Renal pelvis (tissue), 4 donors: Measurements from ENCODE around the gene TBL1XR1. TPM values are rescaled to one million over a fixed set of nuclear protein-coding genes. Genes with fewer than 3 reads are reported as not detected.
"Not testable (repeated sequence)": the region's sequence is repeated elsewhere in the genome, so short reads cannot be mapped to it uniquely, and the experiment has no call there.

Experiments used
- DNase-seq: peaks from one replicate; pipeline ENCODE4 v3.0.0-alpha.2; 2013
- polyA plus RNA-seq, 3 donors: library from polyadenylated mRNA; unstranded; fragments of 120-200 nt; gene quantifications; one replicate each; pipeline ENCODE4 v1.2.1, GENCODE V29; 2013; ENCODE audit not compliant: insufficient read length in 3 of 3

TBL1XR1 gene
- polyA plus RNA-seq, 3 donors: 118 to 155 (median 149) TPM

DNA sequence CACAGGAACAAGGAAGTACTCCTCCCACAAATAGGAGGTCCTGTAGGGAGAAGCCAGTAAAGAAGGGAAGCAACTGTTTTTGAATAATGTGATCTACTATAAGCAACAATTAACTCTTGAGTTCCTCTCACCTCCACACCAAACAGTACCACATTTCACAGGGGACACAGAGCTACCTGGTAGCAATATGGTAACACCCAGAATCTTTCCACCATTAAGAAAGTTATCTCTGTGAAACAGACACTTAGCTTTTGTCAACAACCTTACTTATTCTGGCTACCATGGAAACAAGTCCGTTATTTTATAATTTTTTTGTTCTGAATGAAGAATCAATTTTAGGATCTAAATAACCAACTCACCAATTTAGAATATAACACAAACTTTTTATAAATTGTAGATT is 49.5 kb downstream of the TBL1XR1 start:
- no peak for DNase-seq

DNA sequence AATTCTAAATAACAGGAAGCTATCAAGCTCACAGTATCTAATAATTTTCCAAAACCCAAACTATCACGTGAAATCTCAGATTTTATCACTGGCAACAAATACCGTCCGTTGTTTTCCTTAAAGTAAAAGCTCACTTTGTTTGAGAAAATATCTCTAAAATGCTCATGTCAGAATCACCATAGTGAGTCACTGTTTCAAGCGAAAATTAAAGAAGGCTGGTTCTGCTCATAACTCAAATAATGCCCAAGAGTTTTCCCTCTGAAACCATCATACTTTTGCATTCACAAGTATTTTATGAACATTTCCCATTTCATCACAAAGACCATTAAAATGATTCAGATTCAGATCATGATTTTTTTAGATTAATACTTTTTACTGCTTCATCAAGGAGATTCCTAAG is 50.6 kb downstream of the TBL1XR1 start:
- no peak for DNase-seq

DNA sequence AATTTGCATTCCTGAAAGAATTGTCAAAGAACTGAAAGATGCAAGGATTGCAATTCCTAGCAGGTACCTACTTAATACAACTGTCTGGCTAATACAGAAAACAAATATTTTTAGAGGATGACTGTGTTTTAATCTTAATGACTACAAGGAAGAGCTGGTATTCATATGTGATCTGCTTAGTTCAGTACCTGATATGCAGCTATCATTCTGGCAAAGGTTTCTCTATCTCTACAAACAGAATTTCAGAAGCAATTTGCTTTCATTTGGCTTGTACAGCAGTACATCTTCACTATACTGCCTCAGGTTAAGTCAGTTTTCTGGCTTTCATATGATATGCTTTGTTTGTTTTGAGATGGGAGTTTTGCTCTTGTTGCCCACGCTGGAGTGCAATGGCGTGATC is 51.3 kb downstream of the TBL1XR1 start:
- no peak for DNase-seq

DNA sequence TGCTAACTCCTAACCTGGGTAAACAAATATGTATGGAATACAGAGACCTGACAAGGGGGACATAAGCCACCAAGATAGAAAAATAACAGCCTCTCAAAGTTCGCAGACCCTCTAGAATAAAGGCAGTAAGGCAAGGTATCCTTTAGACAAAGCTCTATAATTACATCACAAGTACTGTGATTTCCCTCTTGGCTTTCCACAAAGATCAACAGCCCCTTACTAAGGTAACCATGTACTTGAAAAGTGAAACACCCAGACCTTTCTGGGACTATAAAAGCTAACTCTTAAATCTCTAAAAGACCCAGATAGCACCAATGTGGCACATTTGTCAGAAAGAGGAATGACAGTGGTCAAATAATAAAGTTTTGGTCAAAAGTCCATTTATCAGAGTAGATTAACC is 51.9 kb downstream of the TBL1XR1 start:
- DNase-seq: no peak

DNA sequence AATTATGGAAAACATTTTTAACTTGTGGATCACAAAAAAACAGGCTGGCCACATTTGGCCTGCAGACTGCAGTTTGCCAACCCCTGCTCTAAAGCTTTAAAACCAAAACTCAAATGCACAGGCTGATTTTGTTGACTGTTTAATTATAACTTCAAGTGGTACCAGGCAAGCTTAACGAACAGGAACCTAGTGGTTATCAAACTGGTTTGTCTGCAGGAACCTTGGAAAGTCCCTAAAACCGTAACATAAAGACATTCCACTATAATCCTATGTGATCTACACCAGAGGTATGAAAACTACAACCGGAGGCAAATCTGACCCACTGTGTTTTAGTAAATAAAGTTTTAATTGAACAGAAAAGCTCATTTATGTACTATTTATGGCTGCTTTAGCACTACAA is 52.4 kb downstream of the TBL1XR1 start:
- no peak for DNase-seq

DNA sequence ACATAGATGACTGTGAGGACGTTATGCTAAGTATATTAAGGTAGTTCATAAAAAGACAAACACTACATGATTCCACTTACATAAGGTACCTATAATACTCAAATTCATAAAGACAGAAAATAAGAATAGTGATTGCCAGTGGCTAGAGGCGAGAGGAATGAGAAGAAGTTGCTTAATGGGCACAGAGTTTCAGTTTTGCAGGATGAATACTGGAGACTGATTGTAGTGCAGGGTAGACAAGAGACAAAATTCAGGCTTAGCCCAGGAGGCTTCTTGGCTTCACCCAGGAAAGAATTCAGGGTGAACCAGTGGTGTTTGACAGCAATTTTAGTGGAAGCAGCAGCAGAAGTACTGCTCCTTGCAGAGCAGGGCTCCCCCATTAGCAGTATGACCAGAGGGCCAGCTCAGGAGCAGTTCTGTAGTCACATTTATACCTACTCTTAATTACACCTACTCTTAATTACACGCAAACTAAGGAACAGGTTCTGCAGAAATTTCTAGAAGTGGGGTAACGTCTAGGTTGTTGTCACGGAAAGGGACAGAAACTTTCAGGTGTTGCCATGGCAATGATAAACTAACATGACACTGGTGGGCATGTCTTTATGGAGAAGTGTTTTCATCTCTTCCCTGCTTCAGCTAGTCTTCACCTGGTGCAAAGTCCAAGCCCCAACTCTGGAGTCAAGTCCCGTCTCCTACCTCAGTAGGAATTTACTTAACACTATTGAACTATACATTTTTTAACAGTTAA is 55.2 kb downstream of the TBL1XR1 start:
- no peak for DNase-seq

DNA sequence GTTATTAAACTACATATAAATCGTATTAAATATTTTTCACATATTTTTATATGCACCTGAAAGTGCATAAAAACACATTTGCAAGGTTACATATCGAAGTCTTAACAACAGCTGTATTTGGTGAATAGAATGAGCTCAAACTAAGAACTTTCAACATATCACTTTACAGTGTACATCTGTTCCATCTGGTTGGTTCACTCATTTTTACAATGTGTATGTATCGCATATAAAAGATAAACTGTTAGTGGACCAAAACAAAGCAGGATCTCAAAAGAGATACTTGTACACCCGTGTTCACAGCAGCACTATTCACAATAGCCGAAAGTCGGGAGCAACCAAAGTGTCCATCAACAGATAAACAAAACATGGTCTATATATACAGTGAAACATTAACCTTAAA is 55.8 kb downstream of the TBL1XR1 start:
- no peak for DNase-seq

DNA sequence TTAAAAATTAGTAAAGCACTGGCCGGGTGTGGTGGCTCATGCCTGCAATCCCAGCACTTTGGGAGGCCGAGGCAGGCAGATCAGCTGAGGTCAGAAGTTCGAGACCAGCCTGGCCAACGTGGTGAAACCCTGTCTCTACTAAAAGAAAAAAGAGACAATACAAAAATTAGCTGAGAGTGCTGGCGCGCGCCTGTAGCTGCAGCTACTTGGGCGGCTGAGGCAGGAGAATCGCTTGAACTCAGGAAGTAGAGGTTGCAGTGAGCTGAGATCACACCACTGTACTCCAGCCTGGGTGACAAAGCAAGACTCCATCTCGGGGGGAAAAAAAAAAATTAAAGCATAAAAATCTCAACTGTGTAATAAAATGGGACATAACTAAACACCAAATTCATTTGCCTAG is 58.1 kb downstream of the TBL1XR1 start:
- DNase-seq: not testable (repeated sequence)

DNA sequence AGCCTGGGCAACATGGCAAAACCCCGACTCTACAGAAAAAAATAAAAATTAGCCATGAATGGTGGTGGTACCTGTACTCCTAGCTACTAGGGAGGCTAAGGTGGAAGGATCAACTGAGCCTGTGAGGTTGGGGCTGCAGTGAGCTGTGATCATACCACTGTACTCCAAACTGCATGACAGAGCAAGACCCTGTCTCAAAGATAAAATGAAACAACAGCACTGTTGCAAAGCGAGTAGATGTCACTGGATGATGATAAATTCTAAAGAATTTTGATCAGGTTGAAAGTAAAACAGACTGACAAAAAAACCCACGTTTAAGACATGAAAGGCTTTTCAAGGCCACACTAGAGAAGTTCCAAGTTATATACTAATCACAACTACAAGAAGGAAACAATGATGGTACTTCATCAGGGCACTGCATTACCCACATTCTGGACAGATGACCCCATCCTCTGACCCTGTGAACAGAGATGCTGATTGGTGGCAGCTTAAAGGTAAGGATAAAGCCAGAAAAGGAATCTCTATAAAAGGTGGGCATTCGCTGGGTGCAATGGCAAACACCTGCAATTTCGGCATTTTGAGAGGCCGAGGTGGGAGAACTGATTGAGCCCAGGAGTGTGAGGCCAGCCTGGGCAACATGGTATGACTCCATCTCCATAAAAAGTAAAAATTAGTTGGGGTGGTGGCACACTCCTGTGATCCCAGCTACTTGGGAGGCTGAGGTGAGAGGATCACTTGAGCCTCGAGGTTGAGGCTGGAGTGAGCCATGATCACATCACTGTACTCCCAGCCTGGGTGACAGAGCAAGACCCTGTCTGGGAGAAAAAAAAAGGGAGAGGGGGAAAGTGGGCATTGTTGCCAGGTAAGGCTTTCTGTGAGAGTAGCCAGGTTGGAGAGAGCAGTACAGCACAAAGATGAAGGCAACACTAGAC is 59.2 kb downstream of the TBL1XR1 start:
- no peak for DNase-seq

DNA sequence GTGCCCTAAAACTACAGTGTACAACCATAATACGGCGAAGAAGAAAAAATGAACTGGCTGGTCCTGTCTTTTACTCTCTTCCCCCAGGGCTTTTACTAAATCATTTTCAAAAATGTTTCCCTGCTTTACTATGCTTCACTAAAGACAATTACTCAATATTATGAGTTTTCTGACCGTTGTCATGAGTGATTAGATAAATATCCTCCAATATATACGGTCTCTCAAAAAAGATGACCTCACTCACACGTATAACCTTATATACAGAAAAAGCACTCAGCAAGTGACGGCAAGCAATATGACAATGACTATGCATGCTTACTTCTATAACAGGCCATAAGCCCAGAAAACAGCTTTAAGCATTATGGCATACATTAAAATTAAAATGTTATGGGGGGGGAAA is 60.5 kb downstream of the TBL1XR1 start:
- no peak for DNase-seq

DNA sequence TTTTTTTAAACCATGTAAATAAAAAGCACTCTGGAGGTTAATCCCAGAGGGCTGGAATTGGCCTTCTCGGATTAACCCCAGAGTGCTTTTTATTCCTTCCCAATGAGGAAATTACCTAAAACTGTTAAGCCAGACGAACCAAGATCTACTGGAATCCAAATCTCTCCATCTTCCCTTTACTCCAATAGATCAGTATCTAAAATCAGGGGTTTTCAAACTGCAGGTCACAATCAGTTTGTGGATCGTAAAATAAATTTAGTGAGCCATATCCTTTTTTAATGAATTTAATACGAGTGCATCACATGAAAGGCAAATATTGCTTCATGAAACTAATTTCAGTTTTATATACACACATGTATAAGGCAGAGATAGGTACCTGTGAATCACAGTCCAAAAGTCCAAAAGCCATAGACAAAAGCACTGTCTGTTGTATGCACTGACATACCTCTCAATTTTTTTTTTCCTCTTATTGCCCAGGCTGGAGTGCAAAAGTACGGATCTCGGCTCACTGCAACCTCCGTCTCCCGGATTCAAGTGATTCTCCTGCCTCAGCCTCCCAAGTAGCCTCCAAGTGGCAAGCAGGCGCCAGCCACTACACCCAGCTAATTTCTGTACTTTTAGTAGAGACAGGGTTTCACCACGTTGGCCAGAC is 61.3 kb downstream of the TBL1XR1 start:
- DNase-seq: no peak

DNA sequence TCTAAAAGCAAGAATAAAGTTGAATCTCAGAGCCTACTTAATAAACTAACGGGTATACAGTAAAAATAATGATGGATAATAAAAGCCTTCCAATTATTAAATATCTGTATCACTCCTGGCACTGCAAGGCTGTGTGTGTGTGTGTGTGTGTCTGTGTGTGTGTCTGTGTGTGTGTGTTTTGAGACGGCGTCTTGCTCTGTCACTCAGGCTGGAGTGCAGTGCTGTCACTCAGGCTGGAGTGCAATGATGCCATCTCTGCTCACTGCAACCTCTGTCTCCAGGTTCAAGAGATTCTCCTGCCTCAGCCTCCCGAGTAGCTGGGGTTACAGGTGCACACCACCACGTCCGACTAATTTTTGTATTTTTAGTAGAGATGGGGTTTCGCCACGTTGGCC is 62.5 kb downstream of the TBL1XR1 start:
- no peak for DNase-seq

DNA sequence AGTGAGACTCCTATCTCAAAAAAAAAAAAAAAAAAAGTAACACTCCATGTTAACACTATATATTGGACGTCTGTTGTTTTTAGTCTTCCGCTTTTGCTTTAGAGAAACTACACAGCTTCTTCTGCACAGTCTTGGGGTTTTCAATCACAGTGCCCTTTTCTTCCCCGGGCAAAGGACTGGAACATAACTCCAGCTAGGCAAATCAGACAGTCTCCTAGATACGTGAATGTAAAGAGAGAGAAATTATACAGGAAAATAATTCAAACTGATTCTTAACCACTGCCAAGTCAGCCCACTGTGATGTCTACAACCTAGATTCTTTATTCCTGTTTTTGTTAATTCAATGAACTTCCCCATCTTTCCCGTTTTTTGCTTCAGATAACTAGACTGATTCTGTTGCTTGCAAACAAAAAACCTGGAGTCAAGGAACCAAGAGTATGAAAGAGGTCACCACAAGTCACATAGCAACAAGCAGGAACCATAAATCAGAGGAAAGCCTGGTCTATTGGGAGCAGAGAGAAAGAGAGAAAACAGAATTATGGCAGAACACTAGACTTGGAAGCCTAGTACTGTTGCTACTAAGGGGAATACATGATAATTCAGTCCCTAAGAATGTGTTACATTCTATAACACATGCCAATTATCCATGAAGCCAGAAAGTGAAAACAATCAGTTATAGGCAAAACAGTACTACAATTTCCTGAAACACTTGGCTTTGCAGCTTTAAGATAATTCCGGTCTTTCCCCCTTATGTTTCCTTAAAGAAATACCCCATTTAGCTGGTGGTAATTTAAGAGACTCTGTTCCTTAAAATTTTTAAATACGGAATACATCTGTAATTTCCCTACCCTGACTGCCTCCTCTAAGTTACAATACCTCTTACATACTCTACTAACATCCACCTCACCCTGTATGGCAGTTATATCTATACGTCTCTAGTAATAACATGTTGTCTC is 63.1 kb downstream of the TBL1XR1 start:
- DNase-seq: no peak

DNA sequence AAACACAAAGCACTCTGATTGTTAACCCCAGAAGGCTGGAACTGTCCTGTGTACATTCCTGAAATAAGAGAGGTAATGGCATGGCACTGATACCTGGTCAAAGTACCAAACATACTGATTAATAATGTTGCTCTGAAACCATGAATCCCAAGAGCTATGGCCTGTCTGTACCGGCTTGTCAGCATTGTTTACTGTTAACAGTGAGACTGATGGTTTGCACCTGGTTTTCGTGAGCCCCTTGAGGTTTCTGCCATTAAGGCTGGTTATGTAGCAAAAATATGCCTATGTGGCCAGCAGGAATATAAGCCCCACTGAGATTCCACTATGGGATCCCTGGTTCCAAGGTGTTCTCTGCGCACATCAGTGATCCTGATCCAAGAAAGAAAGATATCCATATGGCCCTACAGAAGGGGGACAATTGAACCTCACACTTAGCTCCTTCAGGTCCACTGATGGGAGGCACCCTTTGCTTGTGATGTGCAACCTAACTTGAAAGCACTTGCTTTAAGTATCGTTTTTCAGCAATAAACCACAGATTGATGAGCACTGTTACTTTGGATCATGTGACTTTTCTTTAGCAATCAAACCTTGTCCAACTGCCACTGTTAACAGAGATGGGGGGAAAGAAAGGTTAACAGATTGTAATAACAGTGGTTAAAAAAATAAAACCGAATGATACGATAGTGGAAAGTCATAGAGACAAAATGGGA is 65.2 kb downstream of the TBL1XR1 start:
- DNase-seq: no peak

DNA sequence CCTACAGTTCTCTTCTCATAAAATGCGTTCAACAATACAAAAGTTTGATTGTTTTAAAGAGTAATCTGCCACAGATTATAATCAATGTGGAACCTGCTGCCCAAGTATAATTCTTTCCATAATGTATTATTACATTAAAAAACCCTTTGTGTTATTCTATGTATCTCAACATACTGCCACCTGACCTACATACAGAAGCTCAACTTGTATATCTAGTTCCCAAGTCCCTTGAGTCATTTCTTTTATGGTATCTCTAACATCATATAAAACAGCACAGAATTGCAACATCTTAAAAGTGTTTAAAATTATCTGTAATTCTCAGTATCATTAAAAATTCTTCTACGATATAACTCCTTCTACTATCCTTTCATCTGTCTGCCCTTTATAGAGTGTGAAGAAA is 70.3 kb downstream of the TBL1XR1 start:
- DNase-seq: no peak

DNA sequence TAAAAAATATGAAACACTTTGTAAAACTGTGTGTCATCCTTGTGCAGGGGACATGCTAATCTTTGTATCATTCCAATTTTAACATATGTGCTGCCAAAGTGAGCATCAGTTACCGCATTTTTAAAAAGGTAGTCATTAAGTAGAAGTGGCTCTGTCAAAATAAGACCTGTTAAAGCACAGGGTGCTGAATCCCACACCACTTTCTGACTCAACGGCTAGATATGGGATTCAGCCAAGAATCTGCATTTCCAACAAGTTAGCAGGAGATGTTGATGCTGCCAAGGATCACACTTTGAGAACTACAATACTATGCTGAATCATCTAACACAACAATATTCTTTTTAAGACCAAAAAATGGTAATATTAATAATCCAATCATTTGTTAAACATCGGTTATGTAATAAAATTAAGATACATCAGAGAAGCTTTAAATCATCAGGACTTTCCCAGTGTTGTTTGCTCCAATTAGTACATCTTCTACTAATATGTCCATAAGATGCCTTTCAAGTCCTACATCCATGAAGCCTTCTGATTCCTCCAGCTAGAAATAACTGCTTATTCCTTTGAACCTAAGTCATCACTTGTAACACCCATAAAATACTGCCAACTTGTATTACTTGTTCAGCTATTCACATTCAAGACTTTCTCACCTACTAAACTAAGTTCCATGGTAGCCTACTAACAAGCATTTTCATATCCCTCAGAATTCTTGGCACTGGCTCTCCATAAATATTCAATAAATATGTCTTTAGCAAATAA is 71.1 kb downstream of the TBL1XR1 start:
- no peak for DNase-seq

DNA sequence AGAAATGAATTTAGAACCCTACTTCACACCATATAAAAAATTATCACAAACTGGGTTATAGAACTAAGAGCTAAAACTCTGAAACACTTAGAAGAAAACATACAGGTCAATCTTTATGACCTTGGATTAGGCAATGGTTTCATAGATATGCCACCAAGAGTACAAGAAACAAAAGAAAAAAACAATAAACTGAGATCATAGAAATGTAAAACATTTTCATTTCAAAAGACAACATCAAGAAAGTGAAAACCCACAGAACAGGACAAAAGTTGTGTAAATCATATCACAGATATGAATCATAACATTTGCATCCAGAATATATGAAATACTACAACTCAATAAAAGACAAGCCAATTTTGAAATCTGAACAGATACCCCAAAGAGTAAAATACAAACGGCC is 72.4 kb downstream of the TBL1XR1 start:
- no peak for DNase-seq

DNA sequence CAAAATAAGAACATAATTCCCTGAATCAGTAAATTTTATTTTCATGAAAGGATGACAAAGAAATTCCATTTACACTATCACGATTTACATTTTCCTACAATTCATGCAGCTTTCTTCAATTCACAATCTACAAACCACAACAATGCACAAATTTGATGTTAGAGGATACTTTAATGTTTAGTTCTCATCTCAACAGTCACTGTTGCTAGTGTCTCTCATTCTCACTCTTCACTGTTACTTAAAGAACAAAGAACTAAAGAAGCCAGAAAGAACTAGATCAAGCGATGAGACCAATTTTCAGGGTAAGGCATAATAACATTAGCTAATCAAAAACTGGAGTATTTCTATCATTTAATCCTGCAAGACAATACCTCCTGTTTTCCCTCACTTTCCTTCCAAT is 73.5 kb downstream of the TBL1XR1 start:
- no peak for DNase-seq

DNA sequence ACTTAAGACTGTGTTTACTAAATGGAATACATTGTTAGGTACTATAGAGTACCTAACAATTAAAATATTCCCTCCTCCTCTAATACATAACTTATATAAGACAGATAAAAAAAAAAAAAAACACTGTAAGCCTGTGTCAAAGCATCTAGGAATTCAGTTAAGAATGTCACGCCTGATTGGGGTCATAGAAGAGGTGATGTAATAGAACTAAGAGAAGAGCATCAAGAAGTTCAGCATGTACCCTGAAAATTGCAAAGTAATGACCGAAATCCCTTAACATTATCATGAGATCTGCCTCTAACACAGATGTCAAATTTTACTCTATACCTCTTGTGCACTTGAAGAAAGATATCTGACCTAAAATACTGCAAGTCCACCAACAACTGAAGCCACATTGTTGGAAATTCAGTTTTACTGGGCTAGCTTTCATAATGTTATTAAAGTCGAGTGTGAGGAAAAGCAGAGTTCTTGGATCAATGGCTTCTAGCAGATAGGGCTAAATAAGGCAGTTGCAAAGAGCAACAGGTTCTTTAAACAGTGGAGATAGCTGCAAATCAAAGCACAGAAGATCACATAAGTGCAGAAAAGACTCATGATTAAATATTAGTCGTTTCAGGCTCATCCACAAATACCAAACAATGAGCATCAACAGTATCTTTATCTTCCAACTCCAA is 75.0 kb downstream of the TBL1XR1 start:
- no peak for DNase-seq

DNA sequence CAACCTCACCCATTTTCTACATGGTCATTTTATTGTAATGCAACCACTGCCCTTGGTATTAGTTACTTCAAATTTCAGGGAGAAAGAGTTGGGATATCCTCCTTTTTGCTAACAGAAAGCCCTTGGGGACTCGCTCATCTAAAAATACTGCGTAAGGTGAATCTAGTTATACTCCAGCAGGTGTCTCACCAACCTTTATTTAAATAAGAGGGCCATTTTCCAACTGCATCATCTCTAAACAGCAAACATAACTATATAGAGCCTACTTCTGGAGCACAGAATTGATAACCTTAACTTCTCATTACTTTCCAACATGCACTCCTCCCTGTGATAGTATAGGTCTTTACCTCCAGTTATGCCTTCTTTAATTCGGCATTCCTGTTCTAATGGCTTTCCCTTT is 77.5 kb downstream of the TBL1XR1 start:
- no peak for DNase-seq
